Measurements from ENCODE around the gene HSPA14.
"Not testable (repeated sequence)": the region's sequence is repeated elsewhere in the genome, so short reads cannot be mapped to it uniquely, and the experiment has no call there.

HSPA14 gene

GRCh38 chr10:14889318-14889717 is 51.2 kb downstream of the HSPA14 start:
- no peak for DNase-seq (ENCODE audit: low read depth)

DNA sequence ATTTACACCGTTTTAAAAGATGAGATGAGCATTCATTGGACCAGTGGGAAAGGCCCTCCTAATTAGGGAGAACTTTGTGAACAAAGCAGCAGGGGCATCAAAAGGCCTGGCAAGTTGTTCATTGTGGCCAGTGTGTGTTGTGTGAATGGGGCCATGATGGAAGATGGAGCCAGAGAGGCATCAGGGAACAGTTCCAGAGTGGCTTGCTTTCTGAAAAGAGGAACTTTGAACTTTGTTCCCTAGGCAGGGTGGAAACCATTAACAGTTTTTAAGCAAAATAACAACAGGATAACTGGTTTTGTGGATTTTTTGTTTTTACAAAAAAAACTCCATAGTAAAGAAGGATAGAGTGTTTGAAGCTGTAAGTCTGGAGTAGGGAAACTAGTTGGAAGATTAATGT is 53.0 kb downstream of the HSPA14 start:
- DNase-seq (ENCODE audit: low read depth) = no peak

DNA sequence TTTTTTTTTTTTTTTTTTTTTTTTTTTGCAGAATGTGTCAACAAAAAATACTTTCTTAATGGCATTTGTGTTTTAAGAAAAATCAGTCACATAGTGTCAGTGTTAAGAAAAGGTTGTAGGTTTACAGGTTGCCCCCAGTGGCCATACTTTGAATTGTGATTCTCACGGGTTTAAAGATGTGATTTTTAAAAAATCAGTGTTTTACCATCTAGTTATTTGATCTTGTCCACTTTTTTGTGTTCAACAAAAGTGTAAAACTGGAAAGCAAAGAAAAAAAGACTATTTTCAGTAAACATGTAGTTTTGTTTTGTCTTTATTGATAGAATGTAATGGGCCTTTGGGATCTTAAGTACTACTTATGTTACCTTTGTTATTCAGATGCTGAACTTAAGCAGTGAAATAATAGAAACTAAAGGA is 66.2 kb downstream of the HSPA14 start:
- DNase-seq (ENCODE audit: low read depth) = no peak

DNA sequence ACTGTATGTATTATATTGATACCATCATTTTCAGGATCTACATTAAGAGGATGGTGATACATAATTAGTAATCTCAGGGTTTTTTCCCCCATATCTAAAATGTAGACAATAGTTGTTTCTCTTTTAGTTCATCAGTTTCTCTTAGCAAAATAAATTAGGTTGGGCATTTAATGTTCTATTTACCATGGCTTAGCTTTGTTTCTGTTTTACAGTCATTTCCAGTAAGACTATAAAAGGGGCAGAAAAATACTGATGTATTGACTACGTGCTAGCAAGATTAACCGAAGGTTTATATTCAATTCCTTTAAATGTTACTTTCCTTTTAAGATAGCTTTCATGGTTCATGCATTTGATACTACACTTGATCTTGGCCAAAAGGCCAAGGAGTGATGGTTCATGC is 66.8 kb downstream of the HSPA14 start:
- DNase-seq (ENCODE audit: low read depth) = no peak

DNA sequence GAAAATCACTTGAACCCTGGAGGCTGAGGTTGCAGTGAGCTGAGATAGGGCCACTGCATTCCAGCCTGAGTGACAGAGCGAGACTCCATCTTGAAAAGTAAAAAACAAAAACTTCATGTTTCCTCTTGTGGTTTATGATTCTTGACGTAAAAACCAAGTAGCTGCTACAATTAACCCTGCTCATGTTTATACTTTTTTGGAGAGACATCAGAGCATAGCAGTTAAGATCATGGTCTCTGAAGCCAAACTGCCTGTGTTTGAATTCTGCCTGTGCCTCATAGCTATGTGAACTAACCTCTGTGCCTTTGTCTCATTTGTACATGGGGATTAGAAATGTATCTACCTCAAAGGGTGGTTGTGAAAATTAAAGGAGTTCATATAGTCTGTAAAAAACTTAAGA is 67.8 kb downstream of the HSPA14 start:
- no peak for DNase-seq (ENCODE audit: low read depth)

GRCh38 chr10:14906765-14907164 is 68.7 kb downstream of the HSPA14 start:
- no peak for DNase-seq (ENCODE audit: low read depth)

GRCh38 chr10:14907591-14907990 is 69.5 kb downstream of the HSPA14 start:
- DNase-seq (ENCODE audit: low read depth) = not testable (repeated sequence)

DNA sequence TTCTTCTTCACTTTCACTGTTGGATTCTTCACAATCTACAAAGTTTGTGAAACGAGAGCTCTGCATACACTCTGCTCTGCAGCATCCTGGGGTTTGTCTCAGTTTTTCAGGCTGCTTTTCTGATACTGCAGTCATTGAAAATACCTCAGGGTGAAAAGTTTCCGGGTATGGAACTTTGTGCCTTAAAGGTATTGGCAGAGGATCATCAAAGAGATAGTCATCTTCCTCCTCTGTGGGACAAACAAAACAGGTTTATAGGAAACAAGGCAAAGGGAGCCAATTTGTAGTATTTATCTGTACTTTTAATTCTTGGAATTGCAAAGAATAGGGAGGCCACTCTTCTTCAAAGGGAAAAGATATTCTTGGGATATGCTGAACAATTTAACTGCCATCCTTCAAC is 71.0 kb downstream of the HSPA14 start:
- DNase-seq (ENCODE audit: low read depth) = no peak

GRCh38 chr10:14910953-14911352 is 72.8 kb downstream of the HSPA14 start:
- DNase-seq (ENCODE audit: low read depth) = no peak

- DNase-seq (ENCODE audit: low read depth) = no peak
These were observed 73.7 kb downstream of the HSPA14 start for GRCh38 chr10:14911801-14912200.

DNA sequence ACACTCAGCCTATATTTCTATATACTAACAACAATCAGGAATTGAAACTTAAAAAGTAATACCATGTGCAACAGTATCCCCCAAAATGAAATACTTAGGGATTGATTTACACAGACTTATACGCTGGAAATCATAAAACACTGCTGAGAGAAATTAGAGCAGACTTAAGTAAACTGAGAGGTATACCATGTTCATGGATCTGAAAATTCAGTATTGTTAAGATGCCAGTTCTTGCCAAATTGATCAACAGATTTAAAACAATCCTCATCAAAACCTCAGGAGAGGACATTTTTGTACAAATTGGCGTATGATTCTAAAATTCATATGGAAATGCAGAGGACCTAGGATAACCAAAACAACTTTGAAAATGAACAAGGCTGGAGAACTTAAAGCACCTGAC is 78.5 kb downstream of the HSPA14 start:
- no peak for DNase-seq (ENCODE audit: low read depth)

DNA sequence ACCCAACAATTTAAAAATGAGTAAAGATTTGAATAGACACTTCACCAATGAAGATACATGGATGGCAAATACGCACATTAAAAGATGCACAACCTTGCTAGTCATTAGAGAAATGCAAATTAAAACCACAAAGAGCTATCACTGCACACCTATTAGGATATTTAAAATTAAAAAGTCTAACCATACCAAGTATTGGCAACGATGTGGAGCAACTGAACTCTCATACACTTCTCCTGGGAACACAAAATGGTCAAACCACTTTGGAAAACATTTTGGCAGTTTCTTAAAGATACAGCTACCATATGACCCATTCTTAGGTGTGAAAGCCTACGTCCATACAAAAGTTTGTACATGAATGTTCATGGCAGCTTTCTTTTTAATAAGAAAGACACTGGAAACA is 79.7 kb downstream of the HSPA14 start:
- no peak for DNase-seq (ENCODE audit: low read depth)

DNA sequence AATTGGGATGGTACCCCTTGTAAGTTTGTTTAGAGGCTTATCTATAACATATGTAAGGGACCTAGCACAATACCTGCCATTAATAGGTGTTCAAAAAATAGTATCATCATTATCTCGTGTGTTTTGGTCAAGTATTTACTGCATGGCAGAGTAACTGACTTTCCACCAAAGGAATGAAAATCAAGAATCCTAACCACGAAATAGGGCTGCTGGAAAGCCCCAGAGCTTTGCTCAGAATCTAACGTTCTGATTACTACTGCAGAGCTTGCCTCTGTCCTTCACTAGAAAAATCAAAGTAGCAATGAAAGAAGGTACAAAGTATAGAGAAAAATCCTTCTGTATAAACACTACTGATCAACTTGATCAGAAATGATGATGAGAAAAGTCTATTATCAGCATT is 80.9 kb downstream of the HSPA14 start:
- DNase-seq (ENCODE audit: low read depth) = no peak

Measured in stimulated activated CD8-positive, alpha-beta memory T cell treated with anti-CD3 and anti-CD28 coated beads, Interleukin-12 subunit alpha, Interleukin-12 subunit beta, amount 100 ng/mL, for 4 hours (primary cell).